Kidney (tissue), 14 donors: ENCODE results near the gene DSCAM. TPM values are rescaled to one million over a fixed set of nuclear protein-coding genes. Genes with fewer than 3 reads are reported as not detected.

Source experiments
- DNase-seq, 5 donors: peaks; one replicate each; pipeline ENCODE4 v3.0.0-alpha.2; 2013 to 2020
- FAIRE-seq: peaks from 2 replicates; lab custom pipeline; 2012; peaks lifted over from hg19 to GRCh38; lab: Jason Lieb, UNC
- H3K27ac ChIP-seq, 2 donors: one replicate each; pipeline ENCODE4 v1.7.0; 2013; ENCODE audit warnings: low read depth in 2 of 2, low read length in 2 of 2, inconsistent platforms in 1 of 2
- H3K27me3 ChIP-seq: one replicate; pipeline ENCODE4 v1.7.1; 2013; ENCODE audit warnings: low read length, inconsistent platforms; ENCODE audit not compliant: control insufficient read depth, insufficient read depth
- H3K36me3 ChIP-seq, 3 donors: one replicate each; pipeline versions ENCODE4 v1.7.0 to v1.7.1; 2013; ENCODE audit warnings: low read length in 3 of 3, control low read depth in 1 of 3, inconsistent platforms in 1 of 3; ENCODE audit not compliant: insufficient read depth in 3 of 3, control insufficient read depth in 2 of 3
- H3K4me1 ChIP-seq, 3 donors: one replicate each; pipeline versions ENCODE4 v1.7.0 to v1.7.1; 2013; ENCODE audit warnings: low read length in 3 of 3, inconsistent platforms in 1 of 3, low read depth in 1 of 3; ENCODE audit not compliant: control insufficient read depth in 2 of 3, insufficient read depth in 2 of 3
- H3K4me3 ChIP-seq, 3 donors: one replicate each; pipeline versions ENCODE4 v1.7.0 to v1.8.1; 2013; ENCODE audit warnings: low read length in 3 of 3, control low read depth in 1 of 3, inconsistent platforms in 1 of 3
- H3K9ac ChIP-seq, 3 donors: one replicate each; pipeline versions ENCODE4 v1.7.0 to v1.7.1; 2013; ENCODE audit warnings: low read length in 3 of 3, control low read depth in 1 of 3, inconsistent platforms in 1 of 3
- H3K9me3 ChIP-seq, 3 donors: one replicate each; pipeline versions ENCODE4 v1.7.0 to v1.7.1; 2013; ENCODE audit warnings: low read length in 3 of 3, control low read depth in 1 of 3, inconsistent platforms in 1 of 3; ENCODE audit not compliant: control insufficient read depth in 2 of 3, insufficient read depth in 1 of 3
- CTCF ChIP-seq: IDR thresholded peaks from 3 replicates; pipeline ENCODE4 v1.5.1; 2012; ENCODE audit warnings: mild to moderate bottlenecking, moderate library complexity, borderline replicate concordance; ENCODE audit not compliant: insufficient read depth; ENCODE audit errors: extremely low read depth
- intact Hi-C: fragments of 100-400 bp; cut with DNase I; formaldehyde crosslinking; loops from one replicate; pipeline ENCODE4 v1.11.1; 2022
- polyA plus RNA-seq: library from polyadenylated mRNA; stranded (reverse); fragments of 350-450 nt; fragmentation: Illumina TruSeq; extraction: RNeasy Lipid Tissue Mini Kit (QIAGEN cat#74804); gene quantifications from one replicate; pipeline ENCODE4 v1.2.3, GENCODE V29; 2014; ENCODE audit warnings: low read depth, low replicate concordance; ENCODE audit not compliant: insufficient read depth
- total RNA-seq: library from RNA; stranded (reverse); fragmentation: NEBNext Ultra II Directional; extraction: Animal tissue kit (Norgen Biotek cat#: 25700); gene quantifications from one replicate; pipeline ENCODE4 v1.2.1, GENCODE V29; 2021
- donor health status: control.
- donor health status: control.
- donor health status: control.
- donor health status: control.
- donor health status: control.
- donor health status: DM: yes; HTN: yes; CAD: no.
- donor health status: Normal renal cell carcinoma (clear cell type).

Gene DSCAM
- total and polyA plus RNA-seq, 2 donors from 2014 or later, result not detected

GRCh38 chr21:39984286-39984991 is 862.5 kb downstream of the DSCAM start:
- Histone ChIP-seq H3K27ac (no peak overlapping the region), H3K4me3 (no peak overlapping the region), H3K36me3 (no peaks in the 10 kb centered on the region), H3K9ac (no peak overlapping the region), H3K9me3 (no peaks in the 10 kb centered on the region), H3K27me3 (no peaks in the 10 kb centered on the region), H3K4me1 (no peaks in the 10 kb centered on the region)
- DNase-seq (peak in 3 of 5 donors; percentile 44 to 91 (median 62)), FAIRE-seq (no peak)
- no peak for TF ChIP-seq CTCF
- intact Hi-C loops, result no loop called here

- Histone ChIP-seq H3K4me3 (no peak overlapping the region), H3K36me3 (no peaks in the 10 kb centered on the region), H3K9ac (no peak overlapping the region), H3K27me3 (no peaks in the 10 kb centered on the region), H3K27ac (no peak overlapping the region), H3K9me3 (no peaks in the 10 kb centered on the region), H3K4me1 (no peaks in the 10 kb centered on the region)
- no peak for TF ChIP-seq CTCF
- no peak for FAIRE-seq
- intact Hi-C loops, result no loop called here
- peak in 2 of 5 donors; percentile 36 to 64 for DNase-seq
Observed at GRCh38 chr21:39980241-39980820, 866.6 kb downstream of the DSCAM start.

GRCh38 chr21:39979321-39979720 is 867.6 kb downstream of the DSCAM start:
- no peaks in the 10 kb centered on the region for H3K9me3 ChIP-seq
- no peak for TF ChIP-seq CTCF
- no peaks in the 10 kb centered on the region for H3K36me3 ChIP-seq
- no peak overlapping the region for H3K27ac ChIP-seq
- DNase-seq (no peak), FAIRE-seq (no peak)
- no peaks in the 10 kb centered on the region for H3K4me1 ChIP-seq
- H3K9ac ChIP-seq, result no peak overlapping the region
- H3K4me3 ChIP-seq, result no peak overlapping the region
- no peaks in the 10 kb centered on the region for H3K27me3 ChIP-seq
- intact Hi-C loops, result no loop called here
